PFSK-1 (cell line): ENCODE results near the gene ADAMTS14.

ENCODE experiments used
- FOXP2 ChIP-seq: optimal IDR thresholded peaks from 2 replicates; pipeline ENCODE3; 2011; ENCODE audit warnings: borderline replicate concordance, control low read depth, inconsistent platforms; ENCODE audit not compliant: insufficient read depth; ENCODE audit errors: extremely low read length, extremely low read depth
- POLR2AphosphoS5 ChIP-seq: IDR thresholded peaks from 2 replicates; pipeline ENCODE4 v1.6.1; 2012; ENCODE audit warnings: low read depth, mild to moderate bottlenecking, control low read depth, low read length, moderate library complexity
- REST ChIP-seq, 2 experiments: IDR thresholded peaks; 2 replicates each; pipeline versions ENCODE4 v1.6.1 to v1.8.0; 2011 to 2012; ENCODE audit warnings: low read depth in 2 of 2, low read length in 2 of 2, control low read depth in 1 of 2, inconsistent platforms in 1 of 2, mild to moderate bottlenecking in 1 of 2, moderate library complexity in 1 of 2; ENCODE audit not compliant: insufficient read depth in 1 of 2
- SIN3A ChIP-seq: IDR thresholded peaks from 2 replicates; pipeline ENCODE4 v1.6.1; 2012; ENCODE audit warnings: mild to moderate bottlenecking, low read length, moderate library complexity, borderline replicate concordance; ENCODE audit not compliant: insufficient read depth
- TAF1 ChIP-seq: IDR thresholded peaks from 2 replicates; pipeline ENCODE4 v1.6.1; 2012; ENCODE audit warnings: low read length, control low read depth, borderline replicate concordance; ENCODE audit not compliant: insufficient read depth

ADAMTS14 gene

GRCh38 chr10:70761031-70761601 lies 88.8 kb downstream of the ADAMTS14 start:
- TF ChIP-seq FOXP2 (no peak), TAF1 (no peak), POLR2AphosphoS5 (no peak), REST (IDR thresholded peaks at IDR 0.05; ENCODE audit: insufficient read depth in 1 of 2, low read depth in 2 of 2, low read length in 2 of 2) (no peak), SIN3A (no peak)

GRCh38 chr10:70761727-70762350 lies 89.5 kb downstream of the ADAMTS14 start:
- no peak for TF ChIP-seq FOXP2
- TF ChIP-seq SIN3A: no peak
- TF ChIP-seq REST (IDR thresholded peaks at IDR 0.05; ENCODE audit: insufficient read depth in 1 of 2, low read depth in 2 of 2, low read length in 2 of 2): no peak
- no peak for TF ChIP-seq POLR2AphosphoS5
- TF ChIP-seq TAF1: no peak

GRCh38 chr10:70762441-70763175 lies 90.3 kb downstream of the ADAMTS14 start:
- no peak for TF ChIP-seq FOXP2
- no peak for TF ChIP-seq REST (IDR thresholded peaks at IDR 0.05; ENCODE audit: insufficient read depth in 1 of 2, low read depth in 2 of 2, low read length in 2 of 2)
- TF ChIP-seq SIN3A: no peak
- no peak for TF ChIP-seq TAF1
- no peak for TF ChIP-seq POLR2AphosphoS5

GRCh38 chr10:70763567-70763966 lies 91.3 kb downstream of the ADAMTS14 start:
- TF ChIP-seq FOXP2 (no peak), POLR2AphosphoS5 (no peak), REST (IDR thresholded peaks at IDR 0.05; ENCODE audit: insufficient read depth in 1 of 2, low read depth in 2 of 2, low read length in 2 of 2) (no peak), SIN3A (no peak), TAF1 (no peak)
